Keratinocyte (primary cell): Measurements from ENCODE around the gene NR3C2. TPM values are rescaled to one million over a fixed set of nuclear protein-coding genes. Genes with fewer than 3 reads are reported as not detected.

ENCODE experiments used
- DNase-seq: peaks from one replicate; pipeline ENCODE4 v3.0.0-alpha.2; 2011; ENCODE audit warnings: low read depth, missing footprints, low spot score
- FAIRE-seq: peaks from 2 replicates; lab custom pipeline; 2011; peaks lifted over from hg19 to GRCh38; lab: Jason Lieb, UNC
- H2AFZ ChIP-seq: 2 replicates; pipeline ENCODE4 v1.6.0; 2012; ENCODE audit warnings: low read length, control low read depth, inconsistent platforms; ENCODE audit not compliant: control insufficient read depth
- H3K27ac ChIP-seq: 2 replicates; pipeline ENCODE4 v1.5.1; 2011; ENCODE audit warnings: low read length; ENCODE audit not compliant: control insufficient read depth, insufficient read depth
- H3K27me3 ChIP-seq: 3 replicates; pipeline ENCODE4 v1.6.0; 2011; ENCODE audit warnings: low read length; ENCODE audit not compliant: control insufficient read depth, insufficient read depth; ENCODE audit errors: extremely low read depth
- H3K36me3 ChIP-seq, 2 experiments: 2 replicates in 1 of 2; 3 replicates in 1 of 2; pipeline ENCODE4 v1.5.1; 2011; ENCODE audit warnings: low read length in 2 of 2, mild to moderate bottlenecking in 1 of 2; ENCODE audit not compliant: control insufficient read depth in 2 of 2, insufficient read depth in 2 of 2; ENCODE audit errors: extremely low read depth in 1 of 2
- H3K4me1 ChIP-seq: 3 replicates; pipeline ENCODE4 v1.5.1; 2011; ENCODE audit warnings: low read length; ENCODE audit not compliant: control insufficient read depth, insufficient read depth; ENCODE audit errors: extremely low read depth
- H3K4me2 ChIP-seq: 3 replicates; pipeline ENCODE4 v1.6.0; 2011; ENCODE audit warnings: low read depth, low read length; ENCODE audit not compliant: control insufficient read depth, insufficient read depth; ENCODE audit errors: extremely low read depth
- H3K4me3 ChIP-seq, 3 experiments: fragments of 200-600 bp in 1 of 3; sonication (generic) in 1 of 3; 2 replicates in 2 of 3; 3 replicates in 1 of 3; pipeline ENCODE4 v1.5.1; 2011 to 2016; ENCODE audit warnings: low read length in 3 of 3, mild to moderate bottlenecking in 3 of 3, control low read depth in 2 of 3, inconsistent platforms in 1 of 3, low read depth in 1 of 3, mixed read lengths in 1 of 3, mixed run types in 1 of 3, moderate library complexity in 1 of 3; ENCODE audit not compliant: control insufficient read depth in 2 of 3, insufficient read depth in 2 of 3; ENCODE audit errors: extremely low read depth in 1 of 3
- H3K79me2 ChIP-seq: 2 replicates; pipeline ENCODE4 v1.6.0; 2012; ENCODE audit warnings: low read length; ENCODE audit not compliant: control insufficient read depth, insufficient read depth
- H3K9ac ChIP-seq: 3 replicates; pipeline ENCODE4 v1.6.0; 2011; ENCODE audit warnings: low read length; ENCODE audit not compliant: control insufficient read depth, insufficient read depth; ENCODE audit errors: extremely low read depth
- H3K9me1 ChIP-seq: 3 replicates; pipeline ENCODE4 v1.6.0; 2011; ENCODE audit warnings: low read length; ENCODE audit not compliant: control insufficient read depth, insufficient read depth; ENCODE audit errors: extremely low read depth
- H3K9me3 ChIP-seq: 2 replicates; pipeline ENCODE4 v1.5.1; 2012; ENCODE audit warnings: low read depth, low read length; ENCODE audit not compliant: control insufficient read depth
- H4K20me1 ChIP-seq: 3 replicates; pipeline ENCODE4 v1.6.0; 2011; ENCODE audit warnings: low read length; ENCODE audit not compliant: control insufficient read depth, insufficient read depth; ENCODE audit errors: extremely low read depth
- CTCF ChIP-seq, 3 experiments: IDR thresholded peaks in 1 of 3; conservative IDR thresholded peaks in 1 of 3; optimal IDR thresholded peaks in 1 of 3; 2 replicates in 2 of 3; 3 replicates in 1 of 3; pipeline versions ENCODE3 to v1.5.1; 2011; ENCODE audit warnings: low read length in 3 of 3, mild to moderate bottlenecking in 3 of 3, moderate library complexity in 2 of 3, control low read depth in 1 of 3, inconsistent platforms in 1 of 3; ENCODE audit not compliant: insufficient read depth in 2 of 3; ENCODE audit errors: extremely low read depth in 1 of 3
- EZH2 ChIP-seq: IDR thresholded peaks from one replicate; pipeline ENCODE4 v1.6.1; 2012; ENCODE audit warnings: inconsistent platforms, mild to moderate bottlenecking, low read length, moderate library complexity
- dilution Hi-C: fragments of 300-500 bp; cut with MboI; formaldehyde crosslinking; loops from one replicate; pipeline ENCODE4 v1.7.0; 2020; ENCODE audit warnings: low sequenced_read_pairs; ENCODE audit not compliant: extremely low pct_ligation_motif_present
- polyA plus RNA-seq, 5 experiments: library from polyadenylated mRNA; depleted of rRNA in 3 of 5; stranded (reverse) in 3 of 5; stranded (forward) in 1 of 5; unstranded in 1 of 5; fragments of >200 nt; gene quantifications; 1 replicate in 1 of 5; 2 replicates in 3 of 5; 3 replicates in 1 of 5; pipeline versions ENCODE4 v1.2.1 to v1.2.3, GENCODE V29; 2011 to 2012; ENCODE audit warnings: missing spikeins in 2 of 5, low read depth in 1 of 5, low replicate concordance in 1 of 5

Gene NR3C2
- polyA plus RNA-seq, 1 donor (not counting 4 experiments of a cell fraction or from before 2014, with no cell fraction given): 1.5 TPM

DNA sequence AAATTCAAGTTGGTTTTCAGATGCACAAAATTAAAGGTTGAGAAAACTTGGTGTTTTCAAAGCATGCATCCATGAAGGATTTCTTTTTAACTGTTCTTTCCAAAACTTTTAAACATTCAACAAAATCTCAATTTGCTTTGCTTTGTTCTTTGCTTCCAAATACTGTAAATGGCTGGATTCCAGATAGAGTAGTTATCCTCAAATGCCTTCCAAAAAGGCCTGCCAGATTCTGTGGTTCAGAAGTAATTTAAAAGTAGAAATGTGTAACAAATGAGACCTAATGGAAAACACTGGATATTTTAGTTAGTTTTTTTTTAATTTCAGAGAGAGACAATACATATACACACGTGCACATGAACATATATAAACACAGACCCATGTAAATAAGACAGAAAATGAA lies 97.3 kb downstream of the NR3C2 start:
- dilution Hi-C loops: no loop called here
- H3K9me1 ChIP-seq: no peaks in the 10 kb centered on the region

GRCh38 chr4:148344352-148344751 lies 97.9 kb downstream of the NR3C2 start:
- DNase-seq (no peak), FAIRE-seq (no peak)
- no peaks in the 10 kb centered on the region for H3K36me3 ChIP-seq
- no peaks in the 10 kb centered on the region for H3K27me3 ChIP-seq
- H2AFZ ChIP-seq: no peak overlapping the region
- H3K9me3 ChIP-seq: no peaks in the 10 kb centered on the region
- H3K4me1 ChIP-seq: no peaks in the 10 kb centered on the region
- H3K9ac ChIP-seq: no peak overlapping the region
- H3K27ac ChIP-seq: no peak overlapping the region
- no peak overlapping the region for H3K4me3 ChIP-seq
- TF ChIP-seq CTCF (optimal IDR thresholded peaks at IDR 0.05 in 1 of 3, IDR thresholded peaks at IDR 0.05 in 1 of 3, conservative IDR thresholded peaks at IDR 0.05 in 1 of 3; ENCODE audit: extremely low read depth in 1 of 3, insufficient read depth in 2 of 3, low read length in 3 of 3): no peak
- no peak for TF ChIP-seq EZH2
- H3K4me2 ChIP-seq: no peak overlapping the region
- H3K9me1 ChIP-seq: no peaks in the 10 kb centered on the region
- no peaks in the 10 kb centered on the region for H3K79me2 ChIP-seq
- dilution Hi-C loops: no loop called here
- no peaks in the 10 kb centered on the region for H4K20me1 ChIP-seq

More for the DNA sequence above, 97.3 kb downstream of the NR3C2 start:
- Histone ChIP-seq H3K27me3 (no peaks in the 10 kb centered on the region), H3K4me1 (no peaks in the 10 kb centered on the region), H3K9ac (no peak overlapping the region), H3K27ac (no peak overlapping the region), H3K36me3 (no peaks in the 10 kb centered on the region), H2AFZ (no peak overlapping the region), H4K20me1 (no peaks in the 10 kb centered on the region), H3K4me3 (no peak overlapping the region), H3K4me2 (no peak overlapping the region), H3K79me2 (no peaks in the 10 kb centered on the region), H3K9me3 (no peaks in the 10 kb centered on the region)
- no peak for TF ChIP-seq EZH2
- no peak for TF ChIP-seq CTCF (optimal IDR thresholded peaks at IDR 0.05 in 1 of 3, IDR thresholded peaks at IDR 0.05 in 1 of 3, conservative IDR thresholded peaks at IDR 0.05 in 1 of 3; ENCODE audit: extremely low read depth in 1 of 3, insufficient read depth in 2 of 3, low read length in 3 of 3)
- DNase-seq (no peak), FAIRE-seq (no peak)
